ENCODE results near the gene DNAH12.
"Not testable (repeated sequence)": the region's sequence is repeated elsewhere in the genome, so short reads cannot be mapped to it uniquely, and the experiment has no call there.

DNAH12 gene

GRCh38 chr3:57530071-57530608 is 14.0 kb downstream of the DNAH12 start:
- Histone ChIP-seq H3K4me3 (ENCODE audit: low read depth, low read length) (no peak overlapping the region), H3K27me3 (ENCODE audit: control insufficient read depth, insufficient read depth, low read length) (no peaks in the 10 kb centered on the region), H3K27ac (ENCODE audit: low read depth, low read length) (no peak overlapping the region), H3K9ac (ENCODE audit: low read length) (no peak overlapping the region), H3K4me1 (ENCODE audit: control insufficient read depth, insufficient read depth, low read length) (no peaks in the 10 kb centered on the region), H3K9me3 (ENCODE audit: control insufficient read depth, insufficient read depth, low read depth, low read length) (no peaks in the 10 kb centered on the region), H3K36me3 (ENCODE audit: control insufficient read depth, insufficient read depth, low read length) (no peaks in the 10 kb centered on the region)

DNA sequence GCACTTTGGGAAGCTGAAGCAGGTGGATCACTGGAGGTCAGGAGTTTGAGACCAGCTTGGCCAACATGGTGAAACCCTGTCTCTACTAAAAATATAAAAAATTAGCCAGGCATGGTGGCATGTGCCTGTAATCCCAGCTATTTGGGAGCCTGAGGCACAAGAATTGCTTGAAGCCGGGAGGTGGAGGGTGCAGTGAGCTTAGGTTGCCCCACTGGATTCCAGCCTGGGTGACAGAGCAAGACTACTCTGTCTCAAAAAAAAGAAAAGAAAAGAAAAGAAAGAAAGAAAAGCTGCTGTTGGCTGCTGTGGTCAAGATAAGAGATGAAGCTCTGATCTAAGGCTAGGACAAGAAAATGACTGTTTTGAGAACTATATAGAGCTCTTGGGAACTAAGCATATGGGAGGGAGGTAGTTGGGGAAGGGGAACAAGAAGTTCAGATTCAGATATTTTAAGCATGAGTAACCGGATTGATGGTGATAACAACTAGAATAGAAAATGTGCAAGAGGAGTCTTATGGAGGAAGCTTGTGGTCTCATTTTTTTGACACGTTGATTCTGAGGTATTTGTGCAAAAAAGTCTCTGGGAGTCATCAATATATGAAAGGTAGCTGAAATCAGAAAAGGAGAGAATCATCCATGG is 25.7 kb downstream of the DNAH12 start:
- no peak overlapping the region for H3K27ac ChIP-seq (ENCODE audit: low read depth, low read length)
- H3K4me3 ChIP-seq (ENCODE audit: low read depth, low read length): no peak overlapping the region
- no peak overlapping the region for H3K9ac ChIP-seq (ENCODE audit: low read length)
- no peaks in the 10 kb centered on the region for H3K27me3 ChIP-seq (ENCODE audit: control insufficient read depth, insufficient read depth, low read length)
- H3K4me1 ChIP-seq (ENCODE audit: control insufficient read depth, insufficient read depth, low read length): no peaks in the 10 kb centered on the region
- H3K9me3 ChIP-seq (ENCODE audit: control insufficient read depth, insufficient read depth, low read depth, low read length): no peaks in the 10 kb centered on the region
- no peaks in the 10 kb centered on the region for H3K36me3 ChIP-seq (ENCODE audit: control insufficient read depth, insufficient read depth, low read length)

DNA sequence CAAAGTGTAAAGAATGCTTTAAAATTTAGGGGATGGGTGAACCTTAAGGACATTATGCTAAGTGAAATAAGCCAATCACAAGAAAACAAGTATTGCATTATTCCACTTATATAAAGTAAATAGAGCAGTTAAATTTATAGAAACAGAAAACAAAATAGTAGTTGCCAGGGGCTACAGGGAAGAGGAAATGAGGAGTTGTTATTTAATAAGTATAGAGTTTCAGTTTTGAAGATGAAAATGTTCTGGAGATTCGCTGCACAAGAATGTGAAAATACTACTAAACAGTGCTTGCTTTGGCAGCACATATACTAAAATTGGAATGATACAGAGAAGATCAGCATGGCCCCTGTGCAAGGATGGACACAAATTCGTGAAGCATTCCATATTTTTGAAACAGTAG is 32.0 kb downstream of the DNAH12 start:
- Histone ChIP-seq H3K27me3 (ENCODE audit: control insufficient read depth, insufficient read depth, low read length) (no peaks in the 10 kb centered on the region), H3K9me3 (ENCODE audit: control insufficient read depth, insufficient read depth, low read depth, low read length) (no peaks in the 10 kb centered on the region), H3K4me3 (ENCODE audit: low read depth, low read length) (no peak overlapping the region), H3K4me1 (ENCODE audit: control insufficient read depth, insufficient read depth, low read length) (no peaks in the 10 kb centered on the region), H3K27ac (ENCODE audit: low read depth, low read length) (no peak overlapping the region), H3K9ac (ENCODE audit: low read length) (no peak overlapping the region), H3K36me3 (ENCODE audit: control insufficient read depth, insufficient read depth, low read length) (no peaks in the 10 kb centered on the region)

- H3K4me3 ChIP-seq (ENCODE audit: low read depth, low read length): no peak overlapping the region
- H3K27ac ChIP-seq (ENCODE audit: low read depth, low read length): no peak overlapping the region
- H3K27me3 ChIP-seq (ENCODE audit: control insufficient read depth, insufficient read depth, low read length): no peaks in the 10 kb centered on the region
- no peaks in the 10 kb centered on the region for H3K9me3 ChIP-seq (ENCODE audit: control insufficient read depth, insufficient read depth, low read depth, low read length)
- H3K36me3 ChIP-seq (ENCODE audit: control insufficient read depth, insufficient read depth, low read length): no peaks in the 10 kb centered on the region
- H3K4me1 ChIP-seq (ENCODE audit: control insufficient read depth, insufficient read depth, low read length): no peaks in the 10 kb centered on the region
- no peak overlapping the region for H3K9ac ChIP-seq (ENCODE audit: low read length)
Measured at GRCh38 chr3:57505901-57506300, 38.2 kb downstream of the DNAH12 start.

GRCh38 chr3:57500506-57500905 is 43.6 kb downstream of the DNAH12 start:
- Histone ChIP-seq H3K27me3 (ENCODE audit: control insufficient read depth, insufficient read depth, low read length) (no peaks in the 10 kb centered on the region), H3K4me3 (ENCODE audit: low read depth, low read length) (no peak overlapping the region), H3K9ac (ENCODE audit: low read length) (no peak overlapping the region), H3K9me3 (ENCODE audit: control insufficient read depth, insufficient read depth, low read depth, low read length) (no peaks in the 10 kb centered on the region), H3K36me3 (ENCODE audit: control insufficient read depth, insufficient read depth, low read length) (no peaks in the 10 kb centered on the region), H3K27ac (ENCODE audit: low read depth, low read length) (no peak overlapping the region), H3K4me1 (ENCODE audit: control insufficient read depth, insufficient read depth, low read length) (no peaks in the 10 kb centered on the region)

GRCh38 chr3:57497904-57498303 is 46.2 kb downstream of the DNAH12 start:
- Histone ChIP-seq H3K9me3 (ENCODE audit: control insufficient read depth, insufficient read depth, low read depth, low read length) (no peaks in the 10 kb centered on the region), H3K27me3 (ENCODE audit: control insufficient read depth, insufficient read depth, low read length) (no peaks in the 10 kb centered on the region), H3K9ac (ENCODE audit: low read length) (no peak overlapping the region), H3K36me3 (ENCODE audit: control insufficient read depth, insufficient read depth, low read length) (no peaks in the 10 kb centered on the region), H3K27ac (ENCODE audit: low read depth, low read length) (no peak overlapping the region), H3K4me1 (ENCODE audit: control insufficient read depth, insufficient read depth, low read length) (no peaks in the 10 kb centered on the region), H3K4me3 (ENCODE audit: low read depth, low read length) (no peak overlapping the region)

- Histone ChIP-seq H3K27me3 (ENCODE audit: control insufficient read depth, insufficient read depth, low read length) (no peaks in the 10 kb centered on the region), H3K27ac (ENCODE audit: low read depth, low read length) (no peak overlapping the region), H3K36me3 (ENCODE audit: control insufficient read depth, insufficient read depth, low read length) (no peaks in the 10 kb centered on the region), H3K4me3 (ENCODE audit: low read depth, low read length) (no peak overlapping the region), H3K4me1 (ENCODE audit: control insufficient read depth, insufficient read depth, low read length) (no peaks in the 10 kb centered on the region), H3K9me3 (ENCODE audit: control insufficient read depth, insufficient read depth, low read depth, low read length) (no peaks in the 10 kb centered on the region), H3K9ac (ENCODE audit: low read length) (no peak overlapping the region)
Measured at GRCh38 chr3:57484563-57484962, 59.6 kb downstream of the DNAH12 start.

- not testable (repeated sequence) for H3K9me3 ChIP-seq (ENCODE audit: control insufficient read depth, insufficient read depth, low read depth, low read length); H3K27me3 ChIP-seq (ENCODE audit: control insufficient read depth, insufficient read depth, low read length); H3K27ac ChIP-seq (ENCODE audit: low read depth, low read length); H3K9ac ChIP-seq (ENCODE audit: low read length); H3K4me1 ChIP-seq (ENCODE audit: control insufficient read depth, insufficient read depth, low read length); H3K4me3 ChIP-seq (ENCODE audit: low read depth, low read length); H3K36me3 ChIP-seq (ENCODE audit: control insufficient read depth, insufficient read depth, low read length)
Measured at GRCh38 chr3:57477193-57477592, 67.0 kb downstream of the DNAH12 start.

GRCh38 chr3:57464801-57465200 is 79.3 kb downstream of the DNAH12 start:
- no peak overlapping the region for H3K9ac ChIP-seq (ENCODE audit: low read length)
- no peaks in the 10 kb centered on the region for H3K9me3 ChIP-seq (ENCODE audit: control insufficient read depth, insufficient read depth, low read depth, low read length)
- no peak overlapping the region for H3K27ac ChIP-seq (ENCODE audit: low read depth, low read length)
- no peak overlapping the region for H3K4me3 ChIP-seq (ENCODE audit: low read depth, low read length)
- H3K4me1 ChIP-seq (ENCODE audit: control insufficient read depth, insufficient read depth, low read length): no peaks in the 10 kb centered on the region
- no peaks in the 10 kb centered on the region for H3K36me3 ChIP-seq (ENCODE audit: control insufficient read depth, insufficient read depth, low read length)
- no peaks in the 10 kb centered on the region for H3K27me3 ChIP-seq (ENCODE audit: control insufficient read depth, insufficient read depth, low read length)

- Histone ChIP-seq H3K4me3 (ENCODE audit: low read depth, low read length) (no peak overlapping the region), H3K9ac (ENCODE audit: low read length) (no peak overlapping the region), H3K27me3 (ENCODE audit: control insufficient read depth, insufficient read depth, low read length) (no peaks in the 10 kb centered on the region), H3K36me3 (ENCODE audit: control insufficient read depth, insufficient read depth, low read length) (no peaks in the 10 kb centered on the region), H3K27ac (ENCODE audit: low read depth, low read length) (no peak overlapping the region), H3K9me3 (ENCODE audit: control insufficient read depth, insufficient read depth, low read depth, low read length) (no peaks in the 10 kb centered on the region), H3K4me1 (ENCODE audit: control insufficient read depth, insufficient read depth, low read length) (no peaks in the 10 kb centered on the region)
Measured at GRCh38 chr3:57464011-57464410, 80.1 kb downstream of the DNAH12 start.

- Histone ChIP-seq H3K9me3 (ENCODE audit: control insufficient read depth, insufficient read depth, low read depth, low read length) (no peaks in the 10 kb centered on the region), H3K9ac (ENCODE audit: low read length) (peak overlapping the region; percentile 21), H3K4me3 (ENCODE audit: low read depth, low read length) (no peak overlapping the region), H3K36me3 (ENCODE audit: control insufficient read depth, insufficient read depth, low read length) (no peaks in the 10 kb centered on the region), H3K4me1 (ENCODE audit: control insufficient read depth, insufficient read depth, low read length) (peaks cover 11% of the 10 kb centered on the region; the same call in 1 of the 2 replicates), H3K27ac (ENCODE audit: low read depth, low read length) (no peak overlapping the region), H3K27me3 (ENCODE audit: control insufficient read depth, insufficient read depth, low read length) (no peaks in the 10 kb centered on the region)
Measured at GRCh38 chr3:57451150-57451846, 92.8 kb downstream of the DNAH12 start.

All from HUES6 (cell line).